Upper lobe of left lung (tissue), 6 donors: Measurements from ENCODE around the gene RPS10. TPM values are rescaled to one million over a fixed set of nuclear protein-coding genes. Genes with fewer than 3 reads are reported as not detected.

Source experiments
- ATAC-seq, 2 donors: fragments of 200-7000 bp; cut with Tn5 transposase; one replicate each; pipeline ENCODE4 v1.9.1; 2022; ENCODE audit warnings: mild to moderate bottlenecking in 2 of 2, moderate library complexity in 2 of 2; ENCODE audit not compliant: low FRiP score in 2 of 2
- DNase-seq, 2 donors: peaks; one replicate each; pipeline ENCODE4 v3.0.0-alpha.2; 2019 to 2020
- H3K27ac ChIP-seq, 4 donors: fragments of 200-600 bp; sonication (generic); one replicate each; pipeline ENCODE4 v1.5.1; 2016 to 2019
- H3K27me3 ChIP-seq, 4 donors: fragments of 200-600 bp; sonication (generic); one replicate each; pipeline ENCODE4 v1.5.1; 2017 to 2019
- H3K36me3 ChIP-seq, 4 donors: fragments of 200-600 bp; sonication (generic); one replicate each; pipeline ENCODE4 v1.5.1; 2016 to 2019
- H3K4me1 ChIP-seq, 4 donors: fragments of 200-600 bp; sonication (generic); one replicate each; pipeline ENCODE4 v1.5.1; 2018 to 2019
- H3K4me3 ChIP-seq, 4 donors: fragments of 200-600 bp; sonication (generic); one replicate each; pipeline ENCODE4 v1.5.1; 2017 to 2019; ENCODE audit warnings: mild to moderate bottlenecking in 2 of 4, moderate library complexity in 1 of 4
- H3K9me3 ChIP-seq, 4 donors: fragments of 200-600 bp; sonication (generic); one replicate each; pipeline ENCODE4 v1.5.1; 2018 to 2019
- CTCF ChIP-seq, 6 experiments: fragments of 450-650 bp in 4 of 6; fragments of 200-600 bp in 2 of 6; sonication (generic) in 2 of 6; IDR thresholded peaks; one replicate each; pipeline ENCODE4 v1.5.1; 2016 to 2019; ENCODE audit warnings: antibody characterized with exemption in 6 of 6
- EP300 ChIP-seq, 4 donors: sonication (generic); formaldehyde crosslinking; IDR thresholded peaks; one replicate each; pipeline ENCODE4 v1.5.1; 2017; ENCODE audit warnings: antibody characterized with exemption in 4 of 4, control low read depth in 2 of 4
- POLR2A ChIP-seq, 4 donors: fragments of 450-650 bp; IDR thresholded peaks; one replicate each; pipeline ENCODE4 v1.5.1; 2016 to 2017; ENCODE audit warnings: antibody characterized with exemption in 4 of 4, mild to moderate bottlenecking in 2 of 4
- POLR2AphosphoS5 ChIP-seq, 2 donors: sonication (generic); formaldehyde crosslinking; IDR thresholded peaks; one replicate each; pipeline ENCODE4 v1.5.1; 2017; ENCODE audit warnings: antibody characterized with exemption in 2 of 2
- WGBS, 2 donors: methylation state at CpG; one replicate each; pipeline ENCODE4 v1.1.5; 2017 to 2018; 5-methylcytosine and 5-hydroxymethylcytosine counted together
- total RNA-seq, 6 donors: library from RNA; depleted of rRNA in 4 of 6; stranded (reverse); fragments of >200 nt in 4 of 6; gene quantifications; one replicate each; pipeline versions ENCODE4 v1.1.0 to v1.2.1, GENCODE V29; 2016 to 2021
- donor health status: DM: no; HTN: no; CAD: no; lungs with moderate emphysema.
- donor health status: DM: no; HTN: yes; CAD: no; lungs with severe emphysema.

The RPS10 gene
- total RNA-seq, 6 donors from 2014 or later, result 383 to 1,975 (median 1,074) TPM

DNA sequence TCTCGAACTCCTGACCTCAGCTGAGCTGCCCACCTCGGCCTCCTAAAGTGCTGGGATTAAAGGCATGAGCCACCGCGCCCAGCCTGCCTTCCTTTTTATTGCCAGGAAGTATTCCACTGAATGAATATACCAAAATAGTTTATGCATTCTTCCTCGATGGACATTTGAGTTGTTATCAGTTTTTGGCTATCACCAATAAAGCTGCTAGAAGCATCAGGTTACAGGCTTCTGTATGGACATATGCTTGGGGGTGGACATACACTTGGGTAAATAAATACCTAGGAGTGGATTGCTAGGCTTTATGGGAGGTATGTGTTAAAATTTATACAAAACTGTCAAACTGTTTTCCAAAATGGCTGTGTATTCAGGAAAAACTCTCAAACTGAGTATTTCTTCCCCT lies 10.0 kb upstream of the RPS10 start:
- WGBS, 2 donors, result 66 to 77% methylated on average over 5 of the region's 5 CpGs
- no peak for ATAC-seq

GRCh38 chr6:34425132-34425497 lies 754 bp downstream of the RPS10 start:
- H3K27ac ChIP-seq, result peak overlapping the region; percentile 83 to 93 (median 86)
- H3K9me3 ChIP-seq, result no peaks in the 10 kb centered on the region
- WGBS, 2 donors, result 2 to 8% methylated on average over 8 to 10 of the region's 10 CpGs
- peaks cover 31 to 48% (median 43%) of the 10 kb centered on the region in 4 donors for H3K36me3 ChIP-seq
- peaks cover 14 to 33% (median 21%) of the 10 kb centered on the region in 4 donors for H3K4me1 ChIP-seq
- ATAC-seq, result no peak
- H3K27me3 ChIP-seq, result no peaks in the 10 kb centered on the region
- TF ChIP-seq POLR2A (IDR thresholded peaks at IDR 0.05), result no peak
- TF ChIP-seq EP300 (IDR thresholded peaks at IDR 0.05), result no peak
- TF ChIP-seq POLR2AphosphoS5 (IDR thresholded peaks at IDR 0.05), result no peak
- no peak for TF ChIP-seq CTCF (IDR thresholded peaks at IDR 0.05)
- DNase-seq, result no peak
- H3K4me3 ChIP-seq, result peak overlapping the region; percentile 76 to 79 (median 77)

More for the DNA sequence above, 10.0 kb upstream of the RPS10 start:
- H3K9me3 ChIP-seq, result no peaks in the 10 kb centered on the region
- no peak overlapping the region for H3K4me3 ChIP-seq
- no peaks in the 10 kb centered on the region for H3K36me3 ChIP-seq
- no peaks in the 10 kb centered on the region for H3K4me1 ChIP-seq
- no peaks in the 10 kb centered on the region for H3K27me3 ChIP-seq
- TF ChIP-seq EP300 (IDR thresholded peaks at IDR 0.05) (no peak), POLR2A (IDR thresholded peaks at IDR 0.05) (no peak), POLR2AphosphoS5 (IDR thresholded peaks at IDR 0.05) (no peak), CTCF (IDR thresholded peaks at IDR 0.05) (no peak)
- DNase-seq, result no peak
- H3K27ac ChIP-seq, result no peak overlapping the region

DNA sequence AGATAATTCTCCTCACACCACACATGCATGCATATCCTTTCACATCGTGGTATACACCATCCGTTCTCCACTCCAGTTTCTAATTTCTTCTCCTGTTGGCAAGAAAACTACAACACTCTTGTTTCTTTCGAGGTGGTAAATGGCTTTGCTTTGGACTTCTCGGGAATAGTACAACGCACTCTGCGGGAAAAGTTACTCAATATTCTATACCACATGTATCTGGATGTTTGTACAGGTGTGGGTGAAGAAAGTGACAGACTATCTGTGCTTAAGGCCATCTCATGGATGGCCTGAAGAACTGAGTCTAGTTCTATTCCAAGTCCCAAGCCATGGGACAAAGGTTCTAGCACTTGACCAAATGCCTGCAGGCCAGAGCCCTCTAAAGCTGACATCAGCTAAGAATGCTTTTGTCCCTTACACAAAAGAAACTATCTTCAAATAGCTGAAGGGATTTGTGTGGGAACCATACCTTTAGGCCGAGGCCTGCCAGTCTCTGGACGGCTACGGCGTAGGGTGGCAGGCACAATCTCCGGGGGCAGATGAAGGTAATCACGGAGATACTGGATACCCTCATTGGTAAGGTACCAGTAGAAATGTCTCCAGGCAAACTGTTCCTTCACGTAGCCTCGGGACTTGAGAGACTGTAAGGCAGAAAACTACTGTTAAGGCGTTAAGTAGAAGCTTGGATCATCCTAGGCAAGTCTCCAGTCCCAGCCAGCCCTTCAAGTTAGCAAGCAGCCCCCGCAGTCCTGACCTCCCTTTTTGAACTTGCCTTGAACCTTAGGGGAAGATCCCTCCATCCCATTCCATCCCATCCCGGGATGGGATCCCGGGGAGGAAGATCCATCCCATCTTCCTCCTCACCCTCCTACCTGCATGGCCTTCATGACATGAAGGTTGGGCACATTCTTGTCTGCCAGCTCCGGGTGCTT lies 1.4 kb downstream of the RPS10 start:
- Histone ChIP-seq H3K27me3 (no peaks in the 10 kb centered on the region), H3K27ac (peak overlapping the region in 3 of 4 donors; percentile 86 to 93 (median 87)), H3K9me3 (no peaks in the 10 kb centered on the region), H3K4me1 (peaks cover 14 to 33% (median 21%) of the 10 kb centered on the region in 4 donors), H3K4me3 (peak overlapping the region in 3 of 4 donors; percentile 76 to 79 (median 78)), H3K36me3 (peaks cover 35 to 54% (median 49%) of the 10 kb centered on the region in 4 donors)
- ATAC-seq (no peak), DNase-seq (no peak)
- 80 to 83% methylated on average over 18 to 19 of the region's 19 CpGs for WGBS, 2 donors
- TF ChIP-seq CTCF (IDR thresholded peaks at IDR 0.05), result no peak
- TF ChIP-seq EP300 (IDR thresholded peaks at IDR 0.05), result no peak
- TF ChIP-seq POLR2A (IDR thresholded peaks at IDR 0.05), result no peak
- no peak for TF ChIP-seq POLR2AphosphoS5 (IDR thresholded peaks at IDR 0.05)

DNA sequence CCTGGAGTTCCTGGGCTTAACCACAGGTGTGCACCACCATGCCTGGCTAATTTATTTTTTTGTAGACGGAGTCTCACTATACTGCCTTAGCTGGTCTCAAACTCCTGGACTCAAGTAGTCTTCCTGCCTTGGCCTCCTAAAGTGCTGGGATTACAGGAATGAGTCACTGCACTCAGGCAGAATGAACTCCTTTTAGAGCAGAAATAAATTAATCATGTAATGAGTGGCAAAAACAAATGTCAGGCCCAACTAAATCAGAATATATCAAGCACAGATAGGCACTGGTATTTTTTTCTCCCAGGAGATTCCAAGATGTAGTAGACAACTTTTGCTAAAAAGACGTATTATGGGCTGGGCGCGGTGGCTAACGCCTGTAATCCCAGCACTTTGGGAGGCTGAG lies 2.6 kb downstream of the RPS10 start:
- Histone ChIP-seq H3K4me1 (peaks cover 14 to 33% (median 21%) of the 10 kb centered on the region in 4 donors), H3K9me3 (no peaks in the 10 kb centered on the region), H3K4me3 (no peak overlapping the region), H3K27me3 (no peaks in the 10 kb centered on the region), H3K27ac (no peak overlapping the region), H3K36me3 (peaks cover 35 to 66% (median 61%) of the 10 kb centered on the region in 4 donors)
- no peak for TF ChIP-seq POLR2A (IDR thresholded peaks at IDR 0.05)
- TF ChIP-seq POLR2AphosphoS5 (IDR thresholded peaks at IDR 0.05), result no peak
- no peak for ATAC-seq
- DNase-seq, result no peak
- WGBS, 2 donors, result 94 to 97% methylated on average over 5 of the region's 5 CpGs

DNA sequence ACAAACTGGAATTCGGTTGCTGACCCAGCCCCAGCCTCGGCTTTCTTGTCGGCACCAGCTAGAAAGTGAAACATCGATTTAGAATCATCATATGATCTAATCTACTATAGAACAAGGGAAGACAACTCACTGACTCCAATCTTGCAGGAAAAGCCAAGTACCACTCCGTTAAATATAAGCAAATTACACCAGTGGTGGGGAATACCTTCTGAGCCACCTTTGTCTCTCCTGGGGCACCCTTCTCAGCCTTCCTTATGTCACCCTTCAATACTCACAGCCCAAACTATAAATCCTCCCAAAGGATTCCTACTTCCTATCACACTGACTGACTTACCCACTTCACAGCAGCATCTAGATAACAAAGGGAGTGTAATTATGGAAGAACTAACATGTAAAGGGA lies 7.5 kb downstream of the RPS10 start:
- ATAC-seq (no peak), DNase-seq (no peak)
- no peaks in the 10 kb centered on the region for H3K9me3 ChIP-seq
- H3K27ac ChIP-seq, result no peak overlapping the region
- no peaks in the 10 kb centered on the region for H3K27me3 ChIP-seq
- peaks cover 33 to 76% (median 70%) of the 10 kb centered on the region in 4 donors for H3K36me3 ChIP-seq
- TF ChIP-seq EP300 (IDR thresholded peaks at IDR 0.05) (no peak), CTCF (IDR thresholded peaks at IDR 0.05) (no peak), POLR2A (IDR thresholded peaks at IDR 0.05) (no peak), POLR2AphosphoS5 (IDR thresholded peaks at IDR 0.05) (no peak)
- peaks cover 6 to 16% (median 9%) of the 10 kb centered on the region in 4 donors for H3K4me1 ChIP-seq
- H3K4me3 ChIP-seq, result no peak overlapping the region
- WGBS, 2 donors, result 83 to 89% methylated on average over 5 of the region's 5 CpGs
